ENCODE measurements around the gene GFOD2.
"Not testable (repeated sequence)": the region's sequence is repeated elsewhere in the genome, so short reads cannot be mapped to it uniquely, and the experiment has no call there.

GFOD2 gene, protein sequence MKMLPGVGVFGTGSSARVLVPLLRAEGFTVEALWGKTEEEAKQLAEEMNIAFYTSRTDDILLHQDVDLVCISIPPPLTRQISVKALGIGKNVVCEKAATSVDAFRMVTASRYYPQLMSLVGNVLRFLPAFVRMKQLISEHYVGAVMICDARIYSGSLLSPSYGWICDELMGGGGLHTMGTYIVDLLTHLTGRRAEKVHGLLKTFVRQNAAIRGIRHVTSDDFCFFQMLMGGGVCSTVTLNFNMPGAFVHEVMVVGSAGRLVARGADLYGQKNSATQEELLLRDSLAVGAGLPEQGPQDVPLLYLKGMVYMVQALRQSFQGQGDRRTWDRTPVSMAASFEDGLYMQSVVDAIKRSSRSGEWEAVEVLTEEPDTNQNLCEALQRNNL

DNA sequence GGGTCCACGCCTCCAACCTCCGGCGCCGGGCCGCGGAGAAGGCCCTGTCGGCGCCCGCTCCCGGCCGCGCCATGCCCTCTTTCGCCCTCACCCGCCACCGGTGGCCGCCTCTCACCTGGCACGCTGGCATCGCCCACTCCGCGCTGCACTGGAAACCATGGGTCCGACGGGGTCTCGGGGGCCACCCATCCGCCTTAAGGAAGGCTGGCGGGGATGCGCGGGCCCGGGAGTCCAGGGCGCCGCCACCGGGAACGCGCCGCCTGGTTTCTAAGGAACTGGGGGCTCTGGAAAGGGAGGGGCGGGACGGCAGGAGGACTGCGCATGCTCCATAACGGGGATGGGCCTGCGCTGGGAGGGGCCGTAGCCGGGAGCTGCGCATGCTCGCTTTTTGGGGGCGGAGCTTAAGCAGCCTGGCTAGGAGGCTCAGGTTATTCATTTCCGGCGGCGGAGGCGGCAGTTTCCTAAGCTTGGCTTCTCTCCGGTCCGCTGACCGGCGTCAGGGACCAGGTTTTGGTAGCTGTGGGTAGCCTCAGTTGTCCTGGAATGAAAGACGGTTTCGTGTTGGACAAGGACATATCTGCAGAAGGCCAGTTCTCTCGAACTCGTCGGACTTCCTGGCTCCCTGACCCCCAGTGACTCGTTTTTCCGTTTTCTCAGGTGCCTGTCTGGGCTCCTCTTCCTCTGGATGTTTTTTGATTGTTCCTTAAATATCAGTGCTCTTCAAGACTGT, at the start of gene GFOD2:
Gene GFOD2 (minus strand): TSS at position 269 of the 730 bp plus-strand sequence. CDS start 33,601 bp downstream, outside the sequence.
- DNase-seq, result peak; percentile 72

DNA sequence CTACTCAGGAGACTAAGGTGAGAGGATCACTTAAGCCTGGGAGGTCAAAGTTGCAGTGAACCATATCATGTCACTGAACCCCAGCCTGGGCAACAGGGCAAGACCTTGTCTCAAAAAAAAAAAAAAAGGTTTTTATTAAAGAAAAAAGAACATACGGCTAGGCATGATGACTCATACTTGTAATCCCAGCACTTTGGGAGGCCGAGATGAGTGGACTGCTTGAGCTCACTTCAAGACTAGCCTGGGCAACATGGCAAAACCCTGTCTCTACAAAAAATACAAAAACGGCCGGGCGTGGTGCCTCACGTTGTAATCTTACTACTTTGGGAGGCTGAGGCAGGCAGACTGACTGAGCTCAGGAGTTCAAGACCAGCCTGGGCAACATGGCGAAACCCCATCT, 48.8 kb upstream of the GFOD2 start:
- no peak for DNase-seq

DNA sequence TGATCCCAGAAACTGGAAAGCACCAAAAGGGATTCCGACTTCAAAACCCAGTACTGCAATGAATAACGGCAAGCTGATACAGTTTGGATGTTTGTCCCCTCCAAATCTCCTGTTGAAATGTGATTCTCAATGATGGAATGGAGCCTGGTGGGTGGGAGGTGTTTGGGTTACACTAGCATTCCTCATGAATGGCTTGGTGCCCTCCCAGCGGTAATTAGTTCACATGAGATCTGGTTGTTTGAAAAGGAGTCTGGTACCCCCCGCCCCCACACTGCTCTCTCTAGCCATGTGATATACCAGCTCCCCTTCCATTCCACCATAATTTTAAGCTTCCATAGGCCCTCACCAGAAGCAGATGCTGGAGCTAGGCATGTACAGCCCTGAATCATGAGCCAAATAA, 47.2 kb upstream of the GFOD2 start:
- DNase-seq, result no peak

DNA sequence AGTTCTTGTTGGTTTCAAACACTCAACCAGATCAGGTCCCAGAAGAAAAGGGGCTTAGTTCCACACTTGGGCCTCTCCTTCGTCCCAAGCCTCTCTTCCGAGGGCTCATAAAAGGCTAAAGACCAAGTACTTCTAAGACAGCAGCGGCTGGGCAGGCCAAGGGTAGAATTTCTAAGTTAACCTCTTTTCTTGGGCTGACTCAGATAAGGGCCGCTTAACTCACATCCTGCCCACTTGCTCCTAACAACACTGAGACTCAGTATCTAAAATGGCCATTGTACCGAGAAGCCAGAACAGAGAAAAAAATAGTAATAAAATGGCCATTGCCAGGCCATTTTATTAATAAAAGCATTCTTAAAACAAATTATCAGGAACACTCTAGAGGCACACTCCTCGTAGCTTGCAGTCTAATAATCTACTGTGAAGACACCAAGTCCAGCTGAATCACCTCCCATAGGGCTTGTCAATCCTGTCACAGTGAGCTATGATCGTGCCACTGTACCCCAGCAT, 45.1 kb upstream of the GFOD2 start:
- DNase-seq, result no peak

DNA sequence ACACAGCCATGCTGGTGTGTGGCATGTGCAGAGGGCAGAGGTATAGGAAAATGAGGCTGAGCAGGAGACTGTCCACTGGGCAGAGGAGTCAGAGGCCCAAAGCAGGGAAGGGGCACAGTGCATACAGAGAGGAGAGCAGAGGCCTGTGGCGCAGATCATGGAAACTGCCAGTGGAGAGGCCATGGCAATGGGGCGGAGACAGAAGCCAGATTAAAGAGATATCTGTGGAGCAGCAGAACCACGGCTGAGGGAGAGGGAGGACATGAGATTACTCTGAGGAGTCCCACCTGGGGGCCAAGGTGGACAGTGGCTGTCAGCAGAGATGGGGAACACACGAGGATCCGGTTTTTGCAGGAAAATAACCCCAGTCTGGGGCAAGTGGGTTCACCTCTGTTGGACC, 44.0 kb upstream of the GFOD2 start:
- DNase-seq, result no peak

DNA sequence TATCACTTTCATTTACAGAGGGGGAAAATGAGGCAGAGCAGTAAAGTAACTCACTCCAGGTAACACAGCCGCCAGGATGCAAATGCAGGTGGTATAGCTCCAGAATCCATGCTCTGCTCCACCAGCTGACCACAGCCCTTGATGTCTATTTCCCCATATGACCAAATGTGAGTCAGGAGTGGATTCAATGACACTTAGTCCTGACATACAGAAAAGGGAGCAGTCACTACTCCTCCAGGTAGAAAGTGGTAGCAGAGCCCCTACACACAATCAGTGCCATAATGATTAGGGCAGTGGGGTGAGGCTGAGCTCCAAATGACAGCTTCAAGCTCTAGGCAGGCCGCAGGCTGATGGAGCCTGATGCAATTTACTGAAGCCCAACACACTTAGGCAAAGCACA, 43.3 kb upstream of the GFOD2 start:
- DNase-seq, result no peak

DNA sequence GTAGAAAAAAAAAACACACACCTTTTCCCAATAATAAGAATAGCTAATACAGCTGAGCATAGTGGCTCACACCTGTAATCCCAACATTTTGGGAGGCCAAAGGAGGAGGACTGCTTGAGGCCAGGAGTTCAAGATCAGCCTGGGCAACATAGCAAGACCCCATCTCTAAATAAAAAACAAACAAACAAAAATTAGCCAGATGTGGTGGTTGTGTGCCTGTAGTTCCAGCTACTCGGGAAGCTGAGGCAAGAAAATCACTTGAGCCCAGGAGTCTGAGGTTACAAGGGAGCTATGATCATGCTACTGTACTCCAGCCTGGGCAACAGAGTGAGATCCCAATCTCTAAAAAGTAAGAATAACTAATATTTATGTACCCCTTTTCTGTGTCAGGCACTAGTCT, 42.8 kb upstream of the GFOD2 start:
- DNase-seq, result no peak

DNA sequence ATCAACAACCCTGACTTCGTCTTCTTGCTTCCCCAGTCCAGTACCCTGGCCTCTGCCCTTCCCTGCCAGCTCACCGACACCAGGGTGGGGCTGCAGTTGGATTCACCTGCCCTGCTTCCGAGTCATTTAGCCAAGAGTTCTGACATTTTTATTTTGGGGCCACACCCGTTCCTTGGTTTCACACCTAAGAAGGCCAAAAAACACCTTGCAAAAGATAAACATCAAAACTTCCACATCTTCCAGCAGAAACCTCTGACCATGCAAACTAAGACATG, 41.8 kb upstream of the GFOD2 start:
- DNase-seq, result no peak

DNA sequence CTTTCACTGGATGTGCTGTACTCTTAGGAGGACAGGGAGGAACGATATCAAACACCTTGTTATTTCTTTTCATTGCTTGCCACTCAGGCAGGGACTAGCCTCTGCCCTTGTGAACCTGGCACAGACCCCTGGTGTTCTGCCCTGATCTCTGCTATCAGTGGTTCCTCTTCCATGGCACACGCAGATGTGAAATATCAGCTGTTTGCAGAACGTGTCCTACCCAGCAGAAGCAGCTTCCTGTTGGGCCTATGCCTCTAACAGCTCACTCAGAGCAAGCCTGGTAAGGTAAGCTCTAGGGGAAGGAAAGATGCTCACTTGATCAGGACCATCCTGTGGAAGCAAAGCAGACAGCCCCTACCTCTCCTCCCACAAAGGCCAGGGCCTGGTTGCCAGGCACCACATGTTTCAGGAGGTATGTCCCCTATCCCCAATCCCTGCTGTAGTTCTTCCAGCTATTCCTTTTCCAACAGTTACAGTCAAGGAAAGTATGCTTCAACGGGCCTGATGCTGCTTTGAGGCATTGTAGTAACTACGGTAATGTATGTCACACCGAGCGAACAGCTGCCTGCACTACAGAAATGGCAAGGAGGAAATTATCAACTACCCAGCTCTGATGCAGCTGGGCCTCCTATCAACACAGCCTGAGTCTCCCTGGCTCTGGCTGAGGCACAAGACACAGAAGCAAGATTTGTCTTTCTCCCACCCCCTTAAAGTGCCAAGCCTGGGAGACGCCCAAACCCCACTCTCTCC, 41.3 kb upstream of the GFOD2 start:
- DNase-seq, result no peak

DNA sequence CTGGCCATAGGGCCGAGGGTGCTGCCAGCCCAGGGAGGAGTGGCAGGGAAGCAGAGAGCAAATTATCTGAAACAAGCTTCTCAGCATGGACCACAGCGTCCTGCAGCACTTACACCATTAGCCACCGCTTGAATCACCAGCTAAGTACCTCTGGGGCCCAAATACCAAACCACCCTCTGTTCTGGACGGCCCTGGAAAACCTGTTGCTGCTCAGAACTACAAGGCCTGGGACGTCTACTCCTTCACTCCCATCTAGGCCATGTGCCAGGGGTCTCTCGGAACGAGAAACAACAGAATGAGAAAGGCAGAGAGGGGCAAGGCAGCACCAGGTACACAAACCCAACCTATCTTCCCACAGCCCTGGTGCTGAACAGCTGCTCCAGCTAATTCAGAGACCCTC, 39.9 kb upstream of the GFOD2 start:
- no peak for DNase-seq

DNA sequence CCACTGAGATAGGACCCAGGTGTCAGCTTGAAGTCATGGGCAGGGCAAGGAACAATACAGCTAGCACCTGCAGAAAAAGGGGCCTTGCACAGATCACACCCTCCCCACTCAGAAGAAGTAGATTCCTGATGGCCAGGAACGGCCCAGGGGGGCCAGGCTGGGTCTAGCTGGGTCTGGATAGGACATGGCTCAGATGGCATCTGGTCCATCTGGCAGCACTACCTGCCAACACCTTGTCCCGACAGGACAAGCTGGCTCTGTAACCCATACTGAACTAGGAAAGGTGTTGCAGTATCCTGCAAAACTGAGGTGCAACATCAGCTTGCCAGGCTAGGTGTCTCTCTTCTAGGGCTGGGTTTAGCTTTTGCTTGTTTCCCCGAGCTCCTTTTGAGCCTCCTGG, 38.9 kb upstream of the GFOD2 start:
- no peak for DNase-seq

DNA sequence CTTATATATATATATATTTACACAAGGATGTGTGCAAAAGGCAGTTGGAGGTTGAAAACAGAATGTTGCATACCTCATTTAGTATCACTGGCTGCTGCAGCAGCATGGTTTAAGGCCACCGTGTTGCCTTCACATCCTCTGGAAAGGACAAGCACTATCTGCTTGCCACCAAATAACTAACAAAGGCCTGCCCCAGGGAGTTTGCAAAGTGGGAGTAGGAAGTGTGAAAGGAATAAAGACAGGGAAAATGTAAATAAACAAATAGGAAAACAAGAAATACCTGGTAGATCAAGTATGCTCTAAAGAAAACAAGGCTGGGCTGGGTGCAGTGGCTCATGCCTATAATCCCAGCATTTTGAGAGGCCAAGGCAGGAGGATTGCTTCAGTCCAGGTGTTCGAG, 33.5 kb upstream of the GFOD2 start:
- no peak for DNase-seq

DNA sequence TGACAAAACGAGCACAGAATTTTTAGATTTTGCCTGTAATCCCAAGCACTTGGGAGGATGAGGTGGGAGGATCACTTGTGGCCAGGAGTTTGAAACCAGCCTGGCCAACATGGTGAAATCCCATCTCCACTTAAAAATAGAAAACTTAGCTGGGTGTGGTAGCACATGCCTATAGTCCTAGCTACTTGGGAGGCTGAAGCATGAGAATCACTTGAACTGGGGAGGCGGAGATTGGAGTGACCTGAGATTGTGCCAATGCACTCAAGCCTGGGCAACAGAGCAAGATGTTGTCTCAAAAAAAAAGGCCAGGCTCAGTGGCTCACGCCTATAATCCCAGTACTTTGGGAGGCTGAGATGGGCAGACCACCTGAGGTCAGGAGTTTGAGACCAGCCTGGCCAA, 32.2 kb upstream of the GFOD2 start:
- not testable (repeated sequence) for DNase-seq

DNA sequence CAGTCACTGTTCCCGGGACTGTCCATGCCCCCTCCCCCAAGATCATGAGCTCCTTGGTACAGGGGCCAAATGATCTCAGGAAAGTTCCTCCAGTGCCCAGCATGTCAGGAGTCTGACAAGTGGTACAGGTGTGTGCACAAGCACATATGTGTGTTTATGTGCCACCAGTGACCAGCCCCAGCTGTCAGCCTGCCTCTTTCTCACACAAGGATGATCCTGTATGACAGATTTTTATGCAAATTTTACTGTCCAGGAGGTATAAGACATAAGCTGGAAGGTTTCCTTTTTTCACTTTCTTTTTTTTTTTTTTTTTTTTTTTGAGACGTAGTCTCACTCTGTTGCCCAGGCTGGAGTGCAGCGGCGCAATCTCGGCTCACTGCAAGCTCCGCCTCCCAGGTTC, 31.4 kb upstream of the GFOD2 start:
- DNase-seq, result no peak

DNA sequence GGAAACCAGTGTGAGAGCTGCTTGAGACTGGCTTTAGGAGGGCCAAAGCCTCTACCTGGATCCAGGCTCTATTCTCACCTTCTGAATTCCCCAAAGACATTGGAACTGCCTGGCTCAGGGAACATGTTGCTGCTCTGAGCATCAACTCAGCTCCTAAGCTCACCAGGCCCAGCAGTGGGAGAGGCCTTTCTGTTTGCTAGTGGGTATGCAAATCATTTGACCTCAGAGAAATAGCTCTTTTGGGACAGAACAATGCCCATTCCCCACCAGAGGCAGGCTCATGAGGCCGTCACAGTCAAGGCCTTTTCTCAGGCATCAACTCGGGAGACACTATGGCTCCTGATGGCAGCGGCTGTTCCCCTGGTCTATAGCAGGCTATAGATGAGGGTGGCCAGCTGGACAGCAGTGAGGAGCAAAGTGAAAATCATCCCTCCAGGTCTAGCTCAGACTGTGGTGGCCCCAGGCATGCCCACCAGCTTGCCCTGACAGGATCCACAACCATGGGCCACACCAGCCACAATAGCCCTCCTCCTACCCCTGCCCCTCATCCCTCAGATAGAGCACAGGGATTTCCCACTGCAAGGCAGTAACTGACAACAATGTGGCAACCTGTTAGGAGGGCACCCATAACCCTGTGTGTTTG, 30.4 kb upstream of the GFOD2 start:
- no peak for DNase-seq

DNA sequence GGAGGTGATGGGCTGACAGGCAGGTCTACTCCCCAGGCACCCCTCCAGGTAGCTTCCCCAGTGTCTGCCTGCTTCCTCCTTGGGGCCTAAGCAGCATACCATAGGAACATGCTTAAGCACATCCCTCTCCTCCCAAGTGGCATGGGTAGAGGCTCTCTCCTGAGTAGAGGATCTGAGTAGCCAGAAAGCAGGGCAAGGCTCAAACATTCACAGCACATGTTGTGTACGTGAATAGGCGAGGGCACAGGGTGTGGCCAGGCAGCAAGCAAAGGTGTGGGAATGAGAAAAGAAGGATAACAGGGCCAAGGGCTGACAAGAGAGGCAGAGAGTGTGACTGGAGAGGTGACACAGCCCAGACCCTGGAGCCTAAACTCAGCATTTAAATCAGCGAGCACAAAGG, 29.7 kb upstream of the GFOD2 start:
- DNase-seq, result no peak

DNA sequence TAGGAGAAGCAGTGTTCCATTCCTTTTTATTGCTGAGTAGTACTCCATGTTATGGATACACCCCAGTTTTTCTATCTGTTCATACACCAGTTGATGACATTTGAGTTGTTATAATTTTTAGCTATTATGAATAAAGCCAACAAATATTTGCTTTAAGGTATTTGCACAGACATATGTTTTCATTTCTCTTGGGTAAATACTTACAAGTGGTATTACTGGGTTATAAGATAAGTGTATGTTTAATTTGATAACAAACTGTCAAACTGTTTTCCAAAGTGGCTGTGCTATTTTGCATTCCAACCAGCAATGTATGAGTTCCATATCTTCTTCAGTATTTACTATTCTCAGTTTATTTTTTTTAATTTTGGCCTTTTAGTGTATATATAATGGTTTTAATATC, 27.7 kb upstream of the GFOD2 start:
- DNase-seq, result no peak

DNA sequence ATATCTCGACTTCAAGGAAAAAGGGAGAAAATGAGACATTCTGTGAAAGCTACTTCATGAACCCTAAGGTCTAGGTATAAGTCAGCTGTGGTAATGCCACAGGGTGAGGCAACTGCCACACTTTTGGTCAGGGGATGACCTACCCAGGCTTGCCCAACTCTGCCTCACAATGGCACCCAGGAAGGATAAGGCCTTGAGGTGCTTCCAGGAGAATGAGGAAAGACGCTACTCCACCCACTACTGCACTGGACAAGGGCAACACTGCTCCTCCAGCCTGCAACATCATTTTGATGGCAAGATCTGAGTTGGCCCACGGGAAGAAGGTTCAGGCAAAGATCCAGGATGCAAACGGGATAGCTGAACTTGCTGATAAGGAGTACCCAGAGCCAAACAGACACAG, 22.0 kb upstream of the GFOD2 start:
- DNase-seq, result no peak

DNA sequence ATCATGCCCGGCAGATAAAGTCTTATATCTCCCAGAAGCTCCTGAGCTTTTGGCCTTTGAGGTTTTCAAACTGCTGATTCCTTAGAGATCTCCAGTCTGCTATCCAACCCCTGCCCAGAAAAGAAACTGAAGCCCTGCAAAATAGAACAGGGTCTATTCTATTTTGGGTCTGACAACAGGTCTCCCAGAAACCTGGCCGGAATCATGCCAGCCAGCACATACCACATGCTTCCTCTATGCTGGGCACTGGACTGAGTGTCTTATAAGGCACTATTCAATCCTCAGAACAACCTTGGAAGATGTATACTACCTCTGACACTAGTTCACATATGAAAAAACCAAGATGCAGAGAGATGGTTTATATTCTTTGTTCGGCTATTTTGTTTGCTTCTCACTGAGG, 21.3 kb upstream of the GFOD2 start:
- DNase-seq, result no peak

DNA sequence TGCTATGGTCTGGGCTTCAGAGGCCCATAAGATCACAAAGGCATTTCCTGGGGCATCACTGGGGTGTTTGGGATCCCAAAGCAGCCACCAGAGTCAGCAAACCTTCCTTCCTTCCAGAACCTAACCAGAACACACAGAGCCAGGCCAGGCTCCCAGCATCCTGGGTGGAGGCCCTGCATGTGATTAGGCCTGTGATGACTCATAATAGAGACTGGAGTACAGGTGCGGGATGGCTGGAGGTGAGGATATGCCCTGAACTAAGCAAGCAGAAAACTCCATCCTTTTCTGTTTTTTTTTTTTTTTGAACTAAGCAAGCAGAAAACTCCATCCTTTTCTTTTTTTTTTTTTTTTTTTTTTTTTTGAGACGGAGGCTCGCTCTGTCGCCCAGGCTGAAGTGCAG, 17.7 kb upstream of the GFOD2 start:
- DNase-seq, result no peak

DNA sequence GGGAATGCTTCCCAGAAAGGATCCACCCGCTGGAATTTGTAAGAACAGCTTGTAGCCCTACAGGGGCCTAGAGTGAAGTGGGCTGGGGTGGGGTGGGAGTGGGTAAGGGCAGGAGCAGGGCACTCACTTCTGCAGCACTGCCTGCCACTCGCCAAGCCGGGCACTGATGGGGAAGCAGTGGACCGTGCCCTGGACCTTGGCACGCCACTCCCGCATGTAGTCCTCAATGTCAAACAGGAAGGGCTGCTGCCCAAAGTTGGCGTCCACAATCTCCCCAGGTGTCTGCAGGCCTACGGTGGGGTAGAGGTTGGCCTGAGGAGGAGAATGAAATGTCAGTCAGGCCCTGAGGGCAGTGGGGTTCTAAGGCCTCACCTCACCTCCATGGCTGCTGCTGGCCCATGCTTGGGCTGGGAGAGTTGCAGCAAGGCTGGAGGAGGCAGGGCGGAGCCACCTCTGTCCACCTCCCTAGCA, 15.7 kb upstream of the GFOD2 start:
- no peak for DNase-seq

DNA sequence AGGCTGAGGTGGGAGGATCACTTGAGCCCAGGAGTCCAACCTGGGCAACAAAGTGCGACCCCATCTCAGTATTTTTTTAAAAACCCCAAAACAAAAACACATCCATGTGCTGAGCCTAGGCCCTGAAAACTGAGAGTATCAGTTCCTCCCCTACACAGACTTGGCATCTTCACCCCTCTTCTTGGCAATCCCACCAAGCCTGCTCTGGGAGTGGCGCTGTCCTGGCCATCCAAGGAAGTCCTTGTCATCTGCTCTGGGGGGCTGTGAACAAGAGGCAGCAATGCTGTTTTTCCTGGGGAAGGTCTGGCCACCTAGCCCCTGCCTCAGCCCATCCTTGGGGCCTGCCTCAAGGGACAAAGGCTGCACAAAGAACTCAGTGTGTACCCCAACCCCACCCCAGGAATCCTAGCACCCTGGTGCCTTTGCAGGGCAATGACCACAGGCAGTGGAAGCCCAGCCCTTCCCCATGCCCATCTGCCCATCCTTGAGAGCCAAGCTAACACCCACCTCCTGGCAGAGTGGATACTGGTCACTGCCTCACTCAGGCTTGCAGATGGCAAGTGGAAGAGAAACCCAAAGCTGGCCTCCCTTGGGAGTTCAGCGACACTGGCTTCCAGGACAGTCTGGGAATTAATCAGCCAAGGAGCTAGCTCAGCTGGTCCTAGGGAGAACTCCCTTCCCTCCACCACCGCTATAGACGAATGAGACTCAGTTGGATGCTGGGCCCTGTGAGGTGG, 14.8 kb upstream of the GFOD2 start:
- no peak for DNase-seq

DNA sequence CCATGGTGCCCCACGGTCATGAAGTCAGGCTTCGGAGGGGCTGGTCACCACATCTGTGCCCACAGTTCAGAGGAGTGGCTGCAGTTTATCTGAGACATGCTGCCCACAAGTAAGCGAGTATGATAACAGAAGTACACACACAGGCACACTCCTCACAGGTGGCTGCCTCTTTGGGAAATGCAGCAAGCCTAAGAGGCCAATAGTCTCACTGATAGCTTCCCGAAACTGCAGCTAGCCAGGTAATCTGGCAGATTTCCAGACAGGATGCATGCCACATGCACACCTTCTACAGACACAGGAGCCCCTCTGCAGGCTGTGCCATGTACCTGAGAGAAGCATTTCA, 12.6 kb upstream of the GFOD2 start:
- no peak for DNase-seq
